Stimulated activated CD4-positive, alpha-beta T cell treated with anti-CD3 and anti-CD28 coated beads, Interleukin-1b, Interleukin-23, amount 100 ng/mL, for 1 hour (primary cell): ENCODE results near the gene ELMO1.

Experiments
- DNase-seq, 2 donors: peaks; one replicate each; pipeline ENCODE4 v3.0.0-alpha.2; 2020; ENCODE audit warnings: low read depth in 2 of 2

Gene ELMO1

DNA sequence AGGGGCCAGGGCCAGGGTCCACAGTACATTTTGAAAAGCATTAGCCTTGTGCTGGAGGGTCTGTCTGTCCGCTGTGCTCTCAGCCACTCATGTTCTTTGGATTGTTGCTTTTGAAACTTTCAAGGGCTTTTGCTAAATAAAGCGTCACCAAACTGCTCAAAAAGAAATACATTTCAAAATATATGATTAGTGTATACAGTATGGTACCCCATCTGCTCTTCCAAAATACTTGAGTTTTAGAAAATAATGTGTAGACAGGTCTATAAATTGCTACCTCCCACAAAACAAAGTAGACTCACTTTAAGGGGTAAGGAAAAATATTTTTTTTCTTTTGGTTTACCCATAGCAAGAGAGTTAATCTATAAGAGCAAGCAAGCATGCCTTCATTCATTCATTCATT lies 530.1 kb downstream of the ELMO1 start:
- no peak for DNase-seq

DNA sequence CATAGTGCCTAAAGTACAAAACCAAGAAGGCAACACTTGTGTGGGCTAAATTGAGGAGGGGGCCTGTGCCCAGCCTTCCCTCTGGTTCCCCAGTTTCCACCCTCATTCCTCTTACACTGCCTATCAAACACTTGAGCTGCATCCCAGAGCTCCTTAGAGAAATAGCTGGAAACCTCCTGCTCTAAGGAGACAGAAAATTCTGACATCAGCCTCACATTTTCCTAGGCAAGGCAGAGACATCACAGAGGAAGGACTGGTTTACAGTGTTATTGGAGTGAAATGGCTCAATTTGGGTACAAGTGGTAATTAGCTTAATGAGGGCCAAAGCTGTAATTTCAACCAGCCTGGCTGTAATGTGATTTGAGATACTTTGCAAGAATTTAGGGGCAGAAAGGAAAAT lies 532.0 kb downstream of the ELMO1 start:
- no peak for DNase-seq

DNA sequence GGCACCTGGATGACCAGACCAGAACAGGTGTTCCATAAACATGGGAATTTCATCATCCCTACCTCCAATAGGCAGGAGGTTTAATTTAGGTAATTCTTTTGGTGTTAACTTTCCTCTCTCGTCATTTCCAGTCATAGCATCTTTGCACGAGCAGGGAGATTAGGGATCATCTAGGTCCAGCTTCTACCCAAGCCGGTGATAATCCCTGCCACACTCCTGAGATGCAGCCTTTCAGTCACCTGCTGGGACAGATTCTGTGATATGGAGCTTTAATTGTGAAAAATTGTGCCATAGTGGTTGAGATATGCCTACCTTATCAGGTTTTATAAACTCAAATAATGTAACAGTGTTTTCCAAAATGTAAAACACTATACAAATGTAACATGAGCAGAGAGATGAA lies 532.5 kb downstream of the ELMO1 start:
- no peak for DNase-seq

DNA sequence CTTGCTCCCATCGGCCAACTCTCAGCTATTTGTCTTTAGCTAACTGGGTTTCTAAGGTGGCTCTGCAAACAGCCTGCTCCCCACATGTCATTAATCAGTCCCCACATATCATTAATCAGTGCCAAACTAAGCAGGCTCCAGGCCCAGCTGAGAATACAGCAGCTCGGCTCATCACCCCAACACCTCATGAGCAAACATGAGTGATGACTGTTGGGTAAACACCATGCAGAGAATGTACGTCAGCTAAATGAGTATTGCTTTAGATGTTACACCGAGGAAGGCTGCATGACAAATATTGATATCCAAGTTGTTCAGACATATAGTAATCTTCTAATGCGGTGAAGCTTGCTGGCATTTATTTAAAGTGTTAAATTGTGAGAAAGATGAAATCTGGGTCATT lies 536.9 kb downstream of the ELMO1 start:
- DNase-seq = no peak

DNA sequence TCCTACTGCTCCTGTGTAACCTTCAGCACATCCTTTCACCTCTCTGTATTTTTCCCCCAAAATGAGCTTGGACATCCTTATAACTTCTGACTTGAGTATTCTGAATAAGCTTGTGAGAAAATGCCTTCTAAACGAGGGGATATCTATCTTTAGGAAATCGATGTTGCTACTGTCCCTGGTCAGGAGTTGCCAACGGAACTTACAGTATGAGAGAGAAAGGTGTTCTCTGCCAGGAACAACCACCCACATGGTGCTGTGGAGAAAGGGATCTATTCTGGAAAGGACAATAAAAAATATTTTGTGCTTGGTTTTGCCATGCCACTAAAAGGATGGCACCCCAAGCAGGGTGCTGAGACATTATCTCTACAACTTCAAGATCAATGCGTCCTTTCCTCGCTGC lies 537.8 kb downstream of the ELMO1 start:
- DNase-seq = no peak

DNA sequence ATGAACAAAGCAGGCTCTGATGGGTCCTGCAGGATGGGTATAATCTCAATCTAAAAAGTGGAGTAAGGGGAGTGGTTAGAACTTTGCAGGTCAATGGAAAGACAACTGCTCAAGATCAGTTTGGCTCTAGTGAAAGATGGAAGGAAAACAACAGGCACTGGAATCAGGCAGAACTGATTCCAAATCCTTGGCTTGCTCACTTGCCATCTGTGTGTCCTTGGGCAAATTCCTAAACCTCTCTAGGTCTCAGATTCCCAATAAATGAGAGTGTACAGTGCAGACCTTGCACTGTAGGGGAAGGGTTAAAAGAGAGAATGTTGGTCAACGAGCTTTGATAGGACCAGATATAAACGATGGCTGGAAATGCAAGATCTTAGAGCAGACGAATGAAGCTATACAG lies 538.3 kb downstream of the ELMO1 start:
- no peak for DNase-seq

DNA sequence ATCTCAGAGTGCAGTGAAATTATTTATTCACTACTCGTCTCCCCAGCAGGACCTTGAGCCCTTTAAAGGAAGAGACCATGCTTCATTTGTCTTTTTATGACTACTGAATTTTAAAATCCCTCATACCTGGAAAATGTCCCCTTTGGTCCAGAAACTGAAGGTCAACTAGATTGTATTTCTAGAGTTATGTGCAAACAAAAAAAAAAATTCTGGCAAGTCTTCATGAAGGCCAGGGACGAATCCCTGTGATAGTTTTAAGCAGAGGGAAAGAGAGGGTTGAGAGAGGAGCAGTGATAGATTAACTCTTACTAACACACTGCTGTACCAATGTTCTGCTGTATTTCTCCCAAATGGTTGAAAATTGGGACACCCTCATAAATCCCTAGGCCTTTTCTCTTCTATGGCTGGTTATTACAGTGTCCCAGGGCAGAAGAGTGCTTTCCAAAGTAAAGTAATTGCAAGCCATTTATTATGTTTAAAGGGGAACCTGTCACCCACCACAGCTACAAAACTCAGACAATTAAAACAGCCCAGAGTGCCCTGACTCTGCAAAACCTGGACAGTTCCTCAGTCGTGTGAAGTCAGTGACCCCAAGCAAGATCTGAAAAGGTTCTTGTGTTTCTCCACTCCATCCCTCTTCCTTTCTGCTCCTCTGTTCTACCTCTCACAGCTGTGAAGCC lies 541.6 kb downstream of the ELMO1 start:
- DNase-seq = no peak

DNA sequence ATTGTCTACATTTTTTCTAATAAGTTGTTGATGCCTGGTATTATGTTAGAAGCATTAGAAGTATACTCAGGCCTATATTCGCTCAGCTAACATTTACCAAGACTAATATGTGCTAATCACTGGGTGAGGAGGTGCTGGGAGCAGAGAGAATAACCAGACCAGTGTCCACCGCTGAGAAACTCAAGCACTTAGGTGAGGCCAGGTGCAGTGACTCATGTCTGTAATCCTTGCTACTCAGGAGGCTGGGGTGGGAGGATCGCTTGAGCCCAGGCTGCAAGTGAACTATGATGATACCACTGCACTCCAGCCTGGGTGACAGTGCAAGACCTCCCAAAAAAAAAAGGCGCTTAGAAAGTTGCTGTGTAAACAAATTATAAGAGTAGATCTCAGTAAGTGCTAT lies 542.2 kb downstream of the ELMO1 start:
- no peak for DNase-seq

DNA sequence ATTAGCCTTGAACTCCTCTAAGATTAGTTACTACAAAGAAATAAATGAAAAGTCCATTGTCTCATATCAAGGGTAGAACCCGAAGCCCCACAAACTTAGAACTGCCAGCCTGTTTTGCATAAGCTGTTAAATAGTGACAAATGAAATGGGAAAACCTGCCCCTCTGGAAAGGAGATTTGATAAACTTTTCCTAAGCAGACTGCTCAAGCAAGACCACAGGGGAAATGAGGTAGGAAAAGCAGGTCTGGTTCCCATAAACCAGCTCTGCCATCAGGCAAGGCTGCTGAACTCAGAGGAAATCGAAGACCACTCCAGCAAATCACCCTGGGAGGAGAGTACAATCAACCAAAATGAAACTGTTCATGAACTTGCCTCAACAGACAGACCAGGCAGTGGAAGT lies 542.8 kb downstream of the ELMO1 start:
- DNase-seq = no peak

DNA sequence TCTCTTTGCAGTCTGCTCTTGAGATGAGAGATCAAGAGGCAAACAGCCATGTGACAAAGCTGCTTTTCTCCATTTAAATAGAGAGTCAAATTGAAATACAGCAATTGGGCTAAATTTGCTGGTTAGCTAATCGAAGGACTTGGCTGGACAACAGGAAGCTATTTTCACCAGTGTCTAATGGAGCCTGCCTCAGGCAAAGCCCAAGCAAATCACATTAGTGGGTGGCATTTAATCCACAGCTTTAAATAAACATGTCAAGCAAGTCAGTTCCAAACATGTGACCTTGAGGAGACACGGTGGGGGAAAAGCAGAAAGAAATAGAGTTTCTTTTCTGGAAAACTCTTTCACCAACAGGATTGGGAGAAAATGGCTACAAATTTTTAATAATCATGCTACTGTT lies 543.9 kb downstream of the ELMO1 start:
- no peak for DNase-seq

DNA sequence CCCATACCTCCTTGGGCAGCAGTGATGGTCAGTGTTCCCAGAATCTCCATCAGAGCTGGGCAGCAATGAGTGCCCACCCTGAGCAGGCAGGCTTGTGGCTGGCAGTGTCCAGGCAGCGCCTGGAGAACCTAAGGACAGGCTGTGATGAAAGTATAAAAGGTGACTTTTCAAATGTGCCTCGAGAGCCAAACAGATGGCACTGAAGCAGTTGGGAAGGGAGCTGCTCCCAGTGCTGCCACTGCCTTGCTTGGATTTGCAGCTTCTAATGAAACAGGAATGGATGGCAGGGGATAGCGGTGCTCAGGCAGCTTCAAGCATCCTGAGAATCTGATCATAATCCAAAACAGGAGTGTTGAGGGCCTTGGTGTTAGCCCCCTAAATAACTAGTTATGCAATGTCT lies 544.6 kb downstream of the ELMO1 start:
- no peak for DNase-seq

DNA sequence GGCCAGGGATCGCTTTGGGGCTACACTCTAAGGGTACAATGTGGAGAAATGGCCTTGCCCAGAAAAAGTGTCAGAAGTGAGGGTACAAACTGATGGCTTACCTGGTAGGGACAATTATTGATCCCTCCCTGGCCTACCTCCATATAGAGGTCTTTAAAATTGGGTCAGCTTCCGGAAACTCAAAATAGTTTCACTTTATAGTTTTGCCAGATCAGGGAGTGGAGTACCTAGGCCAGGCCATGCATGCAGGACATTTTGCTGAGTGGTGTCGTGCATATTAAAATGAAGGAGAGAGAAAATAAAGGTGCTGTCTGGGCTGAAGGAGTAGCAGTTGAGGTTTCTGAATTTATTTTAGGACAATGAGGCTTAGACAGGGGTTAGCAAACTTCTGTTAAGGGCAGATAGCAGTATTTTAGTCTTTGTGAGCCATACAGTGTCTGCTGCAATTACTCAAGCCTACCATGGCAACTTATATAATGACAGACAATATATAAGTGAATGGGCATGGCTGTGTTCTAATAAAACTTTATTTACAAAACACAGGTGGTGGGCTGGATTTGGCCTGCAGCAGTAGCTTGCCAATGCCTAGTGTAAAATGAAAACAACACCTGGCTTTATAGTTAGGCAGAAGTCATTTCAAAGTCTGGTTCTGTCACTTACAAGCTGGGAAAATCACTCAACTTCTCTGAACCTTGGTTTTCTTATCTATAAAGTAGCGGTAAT lies 547.5 kb downstream of the ELMO1 start:
- no peak for DNase-seq

DNA sequence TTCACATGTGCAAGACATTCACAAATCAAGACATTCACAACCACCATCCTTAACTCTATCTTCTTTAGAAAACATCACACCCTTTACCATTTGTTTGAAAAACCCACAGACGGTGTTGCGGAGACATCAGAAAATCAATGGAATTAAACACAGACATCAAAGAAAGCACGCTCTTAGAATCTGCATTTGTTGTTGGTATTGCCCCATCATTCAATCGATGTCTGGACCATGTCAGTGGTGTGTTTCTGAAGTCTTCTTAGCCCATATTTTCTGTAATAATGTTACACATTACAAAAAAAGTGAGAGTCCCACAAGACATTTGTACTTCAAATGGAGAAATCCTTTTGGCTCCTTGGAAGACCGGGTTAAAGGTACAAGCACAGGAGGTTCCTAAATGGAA lies 550.5 kb downstream of the ELMO1 start:
- no peak for DNase-seq

DNA sequence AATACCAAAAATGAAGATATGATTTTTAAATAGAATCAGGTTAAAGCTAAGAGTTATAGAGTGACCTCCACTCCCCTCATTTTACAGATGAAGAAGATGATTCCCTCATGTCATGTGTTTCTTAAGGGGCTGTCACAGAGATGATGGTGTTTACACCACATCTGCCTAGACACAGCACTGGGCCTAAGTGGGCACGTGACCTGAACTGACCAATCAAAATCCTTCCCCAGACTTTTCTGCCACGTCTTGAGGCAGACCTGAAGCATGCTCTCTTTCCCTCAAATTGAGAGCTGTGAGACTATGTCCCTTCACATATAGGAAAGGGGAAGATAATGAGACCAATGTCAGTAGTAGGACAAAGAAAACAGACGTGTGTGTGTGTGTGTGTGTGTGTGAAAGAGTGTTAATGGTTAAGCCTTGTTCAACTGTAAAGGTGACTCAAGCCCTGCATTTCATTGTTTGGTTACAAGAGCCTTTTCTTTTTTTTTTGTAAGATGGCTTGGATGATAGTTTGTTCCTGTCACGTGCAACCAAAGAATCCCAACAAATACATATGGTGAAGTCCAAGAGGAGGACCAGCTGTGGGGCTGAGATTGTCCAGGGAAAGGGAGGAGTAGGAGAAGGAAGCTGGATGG lies 551.6 kb downstream of the ELMO1 start:
- no peak for DNase-seq

DNA sequence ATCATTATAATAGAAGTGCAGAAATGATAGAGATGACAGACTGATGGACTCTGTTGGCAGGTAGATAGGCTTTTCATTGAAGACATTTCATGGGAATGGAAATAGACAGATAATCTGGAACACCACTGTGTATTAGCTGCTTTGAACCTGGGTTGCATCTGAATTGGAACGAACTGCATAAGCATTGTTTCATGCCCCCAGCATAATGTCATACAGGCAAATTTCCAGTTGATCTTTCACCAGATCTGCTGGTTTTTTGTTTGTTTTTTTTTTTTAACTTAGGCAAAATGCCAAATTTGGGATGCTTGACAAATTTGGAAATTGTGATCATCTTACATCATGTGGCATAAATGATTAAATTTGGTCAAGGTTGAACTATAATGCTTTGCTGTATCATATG lies 552.2 kb downstream of the ELMO1 start:
- no peak for DNase-seq

DNA sequence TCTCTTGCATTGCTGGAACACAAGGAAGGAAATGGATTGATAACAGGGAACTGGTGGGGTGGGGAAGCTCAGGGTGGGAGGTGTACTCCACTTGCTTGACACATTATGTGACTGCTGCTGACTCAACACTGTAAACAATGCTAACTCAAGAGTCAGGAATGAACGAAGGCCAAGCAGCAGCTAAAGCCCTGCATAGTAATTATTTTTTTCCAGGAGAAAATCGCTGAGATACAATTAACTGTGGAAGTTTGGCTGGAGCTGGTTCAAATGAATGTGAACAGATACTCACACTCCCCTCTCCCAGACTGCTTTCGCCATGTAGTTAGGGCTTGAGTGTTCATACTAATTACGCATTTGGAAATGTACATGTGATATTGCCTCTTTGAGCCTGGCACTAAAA lies 553.5 kb downstream of the ELMO1 start:
- no peak for DNase-seq

DNA sequence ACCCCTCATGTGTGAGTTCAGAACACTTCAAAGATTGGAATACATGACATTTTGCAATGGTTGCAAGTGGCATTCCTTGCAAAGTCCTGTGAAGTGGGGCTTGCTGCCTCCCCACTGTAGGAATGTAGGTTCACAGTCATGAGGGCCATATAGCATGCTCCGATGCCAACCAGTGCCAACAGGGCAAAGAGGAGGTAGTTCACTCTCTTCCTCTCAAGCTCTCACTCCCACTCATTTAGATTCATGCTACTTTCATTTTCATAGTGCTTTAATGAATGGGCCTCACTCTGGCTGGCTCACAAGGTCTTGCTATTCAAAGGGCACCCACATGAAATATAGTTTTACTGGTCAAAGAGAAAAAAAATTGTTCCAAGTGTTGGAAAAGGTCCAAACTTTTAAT lies 554.5 kb downstream of the ELMO1 start:
- DNase-seq = no peak

DNA sequence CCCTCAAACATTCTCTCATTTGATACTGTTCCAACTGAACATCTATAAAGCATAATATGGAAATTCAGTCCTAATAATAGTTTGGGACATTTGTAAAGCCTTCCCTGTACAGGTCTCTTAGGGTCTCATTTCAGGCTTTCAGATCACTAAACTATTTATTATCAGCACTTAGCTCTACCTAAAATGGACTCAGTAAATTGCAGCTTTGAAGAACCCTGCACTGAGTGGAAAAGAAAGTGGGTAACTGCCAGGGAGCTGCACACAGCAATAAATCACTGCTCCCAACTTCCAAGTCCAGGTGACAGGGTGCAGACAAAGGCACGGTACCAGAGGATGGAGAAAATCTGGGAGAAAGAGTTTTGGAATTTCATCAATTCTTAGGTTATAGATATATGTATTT lies 559.5 kb downstream of the ELMO1 start:
- DNase-seq = no peak

DNA sequence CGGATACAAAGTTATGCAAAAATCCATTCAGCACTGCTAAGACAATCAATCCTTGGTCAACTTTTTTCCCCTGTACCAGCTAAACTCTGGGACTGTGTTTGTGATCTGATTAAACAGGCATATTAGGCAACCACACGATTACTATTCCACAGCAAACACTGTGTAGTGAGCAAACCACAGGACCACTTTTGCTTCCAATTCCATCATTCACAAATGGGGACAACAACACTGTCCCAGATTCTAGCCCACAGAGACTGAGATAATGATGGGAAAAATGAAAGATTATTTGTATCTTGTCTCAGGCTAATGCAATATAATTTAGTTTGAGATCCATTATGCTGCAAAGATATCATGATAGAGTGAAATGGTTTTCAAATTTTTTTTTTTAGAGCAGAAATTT lies 560.7 kb downstream of the ELMO1 start:
- no peak for DNase-seq

DNA sequence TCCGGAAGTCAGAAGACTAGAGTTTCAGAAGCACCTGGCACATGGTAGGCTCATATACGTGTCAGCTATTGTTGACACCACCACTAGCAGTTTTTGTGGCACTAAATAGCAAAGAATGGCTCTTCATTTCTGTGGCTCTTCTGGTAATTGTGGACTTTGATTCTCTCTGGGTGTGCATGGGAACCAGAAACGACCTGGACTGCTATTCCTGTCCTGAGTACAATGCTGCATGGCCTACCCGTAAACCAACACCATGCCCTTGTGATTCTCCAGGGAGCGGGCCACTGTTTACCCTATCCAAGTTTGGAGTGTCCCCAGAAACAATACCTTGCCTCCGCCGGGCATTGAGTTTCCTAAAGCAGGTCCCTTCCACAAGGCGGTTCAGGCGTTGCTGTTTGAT lies 561.4 kb downstream of the ELMO1 start:
- no peak for DNase-seq

DNA sequence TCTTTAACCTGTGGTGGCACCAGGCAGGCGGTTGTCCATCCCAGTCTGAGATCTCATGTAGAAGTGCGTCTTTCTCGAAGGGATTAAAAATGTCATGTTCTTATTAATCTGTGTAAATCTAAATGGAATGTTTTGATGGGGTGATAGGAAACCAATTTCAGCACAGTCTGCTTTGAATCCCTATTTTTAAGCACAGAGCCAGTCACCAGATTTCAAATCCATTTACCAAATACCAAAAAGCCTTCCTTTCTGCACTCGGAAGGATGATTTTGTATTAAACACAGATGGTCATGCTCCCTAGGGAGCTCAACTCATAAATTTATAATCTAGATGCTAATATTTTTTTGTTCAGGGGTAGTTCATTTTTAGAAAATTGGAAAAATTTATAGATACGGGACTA lies 563.8 kb downstream of the ELMO1 start:
- no peak for DNase-seq

DNA sequence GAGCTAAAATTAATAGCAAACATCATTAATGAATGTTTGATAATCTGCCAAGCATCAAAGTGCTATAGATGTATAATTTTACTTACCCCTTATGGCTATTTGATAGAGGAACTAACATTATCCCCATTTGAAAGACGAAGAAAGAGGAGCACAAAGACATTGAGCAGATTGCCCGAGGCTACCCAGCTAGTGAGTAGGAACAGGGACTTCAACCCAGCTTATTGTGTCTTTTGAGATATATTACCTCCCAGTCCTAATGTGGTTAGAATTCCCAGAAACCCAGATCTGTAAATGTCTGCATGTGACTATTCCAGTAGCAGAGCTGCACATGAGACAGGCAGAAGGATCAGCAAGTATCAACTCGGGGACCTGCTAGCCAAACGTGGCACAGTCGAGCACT lies 564.3 kb downstream of the ELMO1 start:
- no peak for DNase-seq

DNA sequence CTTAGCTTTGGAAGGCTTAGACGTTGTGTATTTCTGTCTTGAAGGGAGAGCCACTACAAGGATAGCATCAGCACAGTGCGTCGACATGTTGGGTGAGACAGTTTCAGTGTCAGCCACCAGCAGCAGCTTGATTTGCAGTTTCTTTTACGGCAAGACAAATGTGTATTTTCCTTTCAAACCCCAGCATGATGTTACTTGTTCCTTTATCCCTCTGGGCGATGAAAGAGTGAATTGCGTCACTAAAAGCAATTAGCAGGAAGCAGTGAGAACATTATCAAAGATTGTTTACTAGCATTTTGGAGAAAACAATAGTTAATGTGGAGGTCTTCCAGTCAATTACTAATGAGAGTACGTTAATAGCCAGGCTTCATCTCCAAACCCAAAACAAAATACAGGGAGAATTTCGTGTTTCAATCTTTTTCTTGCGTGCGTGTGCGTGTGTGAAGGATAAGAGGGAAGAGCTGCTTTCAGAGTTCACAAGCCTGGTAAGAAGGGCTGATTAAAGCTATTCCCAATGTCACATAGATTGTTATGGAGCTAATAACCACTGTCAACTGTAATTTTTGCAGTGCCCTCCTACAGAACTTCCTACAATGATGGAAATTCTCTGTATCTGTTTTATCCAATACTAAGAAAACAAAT lies 567.3 kb downstream of the ELMO1 start:
- DNase-seq = no peak
